HG02981 (cell line): Measurements from ENCODE around the gene LRIG3.

Experiments
- ATAC-seq: cut with Tn5 transposase; IDR thresholded peaks from one replicate; pipeline ENCODE4 v1.9.1; 2021; ENCODE audit warnings: mild to moderate bottlenecking, moderate library complexity; ENCODE audit not compliant: unreplicated experiment

LRIG3 gene

DNA sequence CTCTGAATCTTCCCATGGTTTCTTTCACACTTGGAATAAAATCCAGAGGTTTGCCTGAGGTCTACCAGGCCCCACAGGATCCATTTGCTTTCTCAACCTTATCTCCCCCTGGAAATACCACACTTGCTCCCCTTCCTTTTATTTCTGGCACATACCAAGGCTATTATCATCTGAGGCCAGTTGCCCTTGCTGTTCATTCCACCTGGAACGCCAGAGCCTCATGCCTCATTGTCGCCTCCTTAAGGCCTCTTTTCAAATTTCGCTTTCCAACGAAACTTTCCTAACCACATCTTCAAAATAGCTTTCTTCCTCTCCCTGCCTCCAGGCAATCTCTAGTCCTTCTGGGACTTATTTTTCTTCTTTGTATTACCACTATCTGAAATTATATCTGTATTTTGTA, 11.2 kb upstream of the LRIG3 start:
- no peak for ATAC-seq

GRCh38 chr12:58930770-58931324, 10.5 kb upstream of the LRIG3 start:
- no peak for ATAC-seq

- ATAC-seq: no peak
Observed at GRCh38 chr12:58927120-58927519, 6.8 kb upstream of the LRIG3 start.

DNA sequence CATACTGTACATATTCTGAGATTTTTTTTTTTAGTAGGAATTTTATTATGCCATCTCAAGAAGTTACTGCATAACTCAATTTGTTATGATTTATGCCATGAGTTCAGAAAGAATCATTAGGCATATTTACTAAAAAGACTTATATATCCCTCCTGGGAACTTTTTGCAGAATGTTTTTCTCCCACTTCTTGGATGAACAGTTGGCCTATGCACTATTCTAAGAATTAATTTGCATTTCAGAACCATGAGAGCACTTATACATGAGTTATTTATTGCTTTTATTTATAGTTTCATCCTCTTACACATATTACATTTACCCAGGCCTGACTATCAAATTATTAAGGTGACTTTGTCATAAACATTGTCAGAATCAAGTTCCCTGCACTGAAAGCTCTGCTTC, 6.3 kb upstream of the LRIG3 start:
- ATAC-seq: no peak

DNA sequence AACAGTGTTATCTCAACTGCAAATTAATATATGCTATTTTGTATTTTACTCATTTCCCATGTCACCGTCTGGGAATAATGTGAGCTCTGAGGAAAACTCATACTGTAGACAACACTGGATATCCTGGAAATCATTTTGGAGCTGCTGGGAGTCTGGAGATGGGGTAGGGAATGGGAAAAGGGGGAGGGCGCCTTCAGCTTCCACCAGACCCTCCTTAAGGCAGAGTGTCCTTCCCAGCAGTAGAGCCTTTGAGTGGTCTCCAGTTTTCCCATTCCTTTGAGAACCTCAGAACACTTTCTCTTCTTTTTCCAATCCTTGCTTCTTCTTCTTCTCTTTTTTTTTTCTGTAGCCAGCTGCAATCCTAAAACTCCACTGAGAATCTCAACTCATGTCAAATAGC, 5.4 kb upstream of the LRIG3 start:
- ATAC-seq: no peak

GRCh38 chr12:58925111-58925611, 4.9 kb upstream of the LRIG3 start:
- ATAC-seq: no peak

- no peak for ATAC-seq
Observed at GRCh38 chr12:58924652-58925051, 4.3 kb upstream of the LRIG3 start.

GRCh38 chr12:58923781-58924180, 3.5 kb upstream of the LRIG3 start:
- no peak for ATAC-seq

GRCh38 chr12:58922849-58923248, 2.5 kb upstream of the LRIG3 start:
- no peak for ATAC-seq

- no peak for ATAC-seq
Observed at GRCh38 chr12:58920961-58921861, 907 bp upstream of the LRIG3 start.

DNA sequence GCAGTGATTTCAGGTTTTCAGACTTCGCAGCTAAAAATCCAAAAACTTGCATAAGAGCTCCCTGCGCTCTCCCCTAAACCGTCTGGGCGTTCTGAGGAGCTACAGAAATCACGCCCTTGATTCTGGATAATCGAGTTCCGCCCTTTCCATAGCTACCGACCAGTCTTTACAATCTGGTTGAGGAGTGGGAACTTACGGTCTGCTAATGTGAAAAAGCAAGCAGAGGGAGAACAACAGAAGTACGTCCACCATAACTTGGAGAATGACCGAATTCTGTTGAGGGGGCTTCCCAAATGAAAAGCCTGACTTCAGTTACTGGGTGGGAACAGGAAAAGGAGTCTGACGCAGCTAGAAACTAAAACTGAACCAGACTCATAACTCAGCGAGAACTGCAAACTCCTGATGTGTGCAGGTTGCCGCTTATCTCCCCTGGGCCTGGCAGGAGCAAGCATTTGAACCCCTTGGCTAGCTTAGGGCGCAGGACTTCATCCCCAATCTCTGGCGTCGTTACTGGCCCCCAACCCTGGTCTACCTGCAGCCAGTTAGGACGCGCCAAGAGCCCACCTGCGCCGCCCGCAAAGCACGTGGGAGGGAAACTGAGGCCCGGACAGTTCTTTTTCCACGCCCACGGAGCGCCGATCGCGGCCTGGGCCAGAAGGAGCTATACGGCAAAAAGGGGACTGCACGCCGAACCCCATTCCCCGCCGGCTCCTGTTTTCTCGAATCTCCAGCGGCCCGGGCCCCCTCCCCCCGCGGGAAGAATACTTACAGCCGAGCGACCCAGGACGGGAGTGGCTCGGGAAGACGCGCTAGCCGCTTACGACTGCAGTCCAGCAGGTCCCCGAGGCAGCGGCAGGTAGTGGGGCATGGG, 838 bp downstream of the LRIG3 start:
- ATAC-seq: no peak

GRCh38 chr12:58918469-58918844, 1.8 kb downstream of the LRIG3 start:
- ATAC-seq: no peak

DNA sequence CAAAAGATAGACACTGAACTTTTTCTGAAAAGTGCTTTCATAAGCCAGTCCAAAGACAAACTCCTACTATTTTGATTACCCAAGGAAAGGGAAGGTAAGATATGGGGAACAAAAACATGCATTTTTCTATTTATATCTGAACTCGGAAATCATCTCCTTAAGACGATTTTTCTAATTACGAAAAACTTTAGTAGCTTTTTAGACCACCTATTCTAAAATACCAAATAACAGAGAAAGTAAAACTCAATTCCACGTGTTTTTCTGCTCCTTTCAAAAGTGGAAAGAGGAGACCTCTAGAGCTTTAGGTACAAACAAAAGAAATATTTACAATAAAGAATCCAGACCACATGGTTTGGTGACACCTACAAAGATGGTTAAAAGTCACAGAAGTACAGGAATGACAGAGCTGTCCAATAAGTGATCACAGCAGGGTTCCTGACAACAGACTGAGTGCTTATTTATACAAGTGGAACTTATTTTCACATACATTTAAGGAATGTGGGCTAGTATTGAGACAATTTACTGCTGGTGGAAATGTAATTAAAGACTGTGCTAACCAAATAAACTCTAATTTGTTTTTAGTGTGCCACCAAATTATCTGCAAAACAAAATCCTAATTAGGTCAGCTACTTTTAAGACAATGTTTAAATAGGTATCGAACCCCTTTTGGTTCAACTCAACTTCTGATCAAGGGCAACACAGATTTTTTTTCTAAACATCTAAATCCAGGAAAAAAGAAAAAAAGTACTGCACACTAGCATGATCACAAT, 2.4 kb downstream of the LRIG3 start:
- ATAC-seq: no peak

DNA sequence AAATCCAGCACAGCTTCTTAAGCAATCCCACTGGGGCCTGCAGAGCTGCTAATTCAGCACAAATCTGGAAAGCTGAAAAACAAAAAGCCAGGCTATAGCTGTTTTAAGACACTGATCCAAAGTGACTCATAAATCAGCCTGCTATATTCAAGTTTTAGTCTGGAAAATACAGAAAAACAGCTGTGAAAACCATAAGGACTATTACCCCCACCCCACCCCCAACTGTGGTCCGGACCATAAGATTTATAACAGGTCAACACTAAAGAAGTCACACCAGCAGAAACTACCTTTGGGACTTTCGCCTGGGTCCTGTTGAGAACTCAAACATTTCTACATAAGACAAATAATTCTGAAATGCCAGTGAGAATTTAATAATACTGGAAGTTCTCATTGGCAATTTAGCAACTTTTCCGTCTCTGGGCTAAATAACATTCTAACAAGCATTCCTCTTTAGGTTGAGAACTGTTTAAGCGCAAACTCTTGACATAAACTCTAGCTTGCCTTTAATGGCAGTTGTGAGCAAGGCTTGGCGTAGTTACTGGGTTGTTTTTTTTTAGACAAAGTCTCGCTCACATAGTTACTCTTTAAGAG, 3.3 kb downstream of the LRIG3 start:
- no peak for ATAC-seq

DNA sequence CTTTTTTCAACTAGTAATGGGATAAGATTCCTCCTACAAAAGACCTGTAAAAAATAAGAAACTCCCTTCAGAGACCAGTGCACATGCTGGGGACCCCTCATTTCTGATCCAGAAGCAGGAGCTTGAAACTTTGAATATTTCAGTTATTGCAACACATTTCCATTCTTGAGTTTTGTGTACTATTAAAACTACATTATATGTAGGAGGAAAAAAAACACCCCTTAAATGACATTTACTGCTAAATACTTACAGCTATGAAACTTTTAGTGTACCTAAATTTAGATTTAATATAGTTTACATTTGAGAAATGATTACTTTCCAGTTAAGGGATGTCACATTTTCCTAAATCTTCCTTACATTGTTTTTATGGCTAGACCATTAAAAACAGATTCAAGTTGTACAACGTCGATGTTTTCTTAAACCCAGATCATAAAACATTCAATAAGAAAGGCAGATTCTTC, 4.1 kb downstream of the LRIG3 start:
- ATAC-seq: no peak

- ATAC-seq: no peak
Observed at GRCh38 chr12:58915634-58916033, 4.7 kb downstream of the LRIG3 start.

GRCh38 chr12:58915037-58915436, 5.3 kb downstream of the LRIG3 start:
- ATAC-seq: no peak

DNA sequence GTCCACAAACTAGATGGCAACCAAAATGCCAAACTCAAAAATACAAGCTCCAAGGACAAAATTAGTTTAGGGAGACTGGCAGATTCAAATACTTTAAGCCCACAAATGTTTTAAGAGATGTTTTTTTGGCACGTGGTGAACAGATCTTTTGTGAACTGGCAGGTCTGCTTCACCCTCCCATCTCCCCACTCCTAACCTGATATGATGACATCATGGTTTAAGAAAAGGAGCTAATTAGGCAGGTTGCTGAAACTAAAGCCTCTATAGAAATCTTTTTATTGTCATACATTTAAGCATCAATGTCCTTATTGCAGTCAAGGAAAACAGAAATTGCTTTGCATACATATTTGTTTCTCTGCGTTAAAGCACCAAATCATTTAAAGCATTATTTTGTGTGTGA, 5.8 kb downstream of the LRIG3 start:
- no peak for ATAC-seq

- ATAC-seq: no peak
Observed at GRCh38 chr12:58907391-58907790, 12.9 kb downstream of the LRIG3 start.

DNA sequence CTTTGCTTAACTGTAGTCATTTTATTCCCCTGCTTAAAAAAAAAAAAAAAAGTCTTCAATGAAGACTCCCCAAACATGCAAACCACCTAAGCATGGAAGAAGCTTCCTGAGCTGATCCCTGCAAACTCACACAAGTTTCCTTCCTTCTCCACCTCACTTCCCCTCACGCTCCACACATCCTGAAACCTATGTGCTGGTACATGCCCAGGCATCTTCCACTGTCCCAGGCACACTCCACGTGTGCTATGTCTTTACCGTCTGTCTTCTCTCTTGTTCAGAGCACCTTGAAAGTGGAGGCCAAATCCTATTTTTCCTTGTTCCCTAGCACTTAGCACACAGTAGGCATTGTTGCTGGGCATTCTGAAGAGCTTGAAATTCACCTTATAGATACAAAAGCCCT, 13.4 kb downstream of the LRIG3 start:
- ATAC-seq: no peak
